ENCODE data around the gene ZBED4.

ZBED4 gene

GRCh38 chr22:49869845-49870712, 16.4 kb downstream of the ZBED4 start:
- FAIRE-seq, result no peak
- no peak for TF ChIP-seq POLR2A (IDR thresholded peaks at IDR 0.05; ENCODE audit: low read depth, low read length)
- DNase-seq (ENCODE audit: insufficient read length, low spot score), result no peak

GRCh38 chr22:49871482-49871881, 17.8 kb downstream of the ZBED4 start:
- FAIRE-seq (no peak), DNase-seq (ENCODE audit: insufficient read length, low spot score) (no peak)
- no peak for TF ChIP-seq POLR2A (IDR thresholded peaks at IDR 0.05; ENCODE audit: low read depth, low read length)

- no peak for DNase-seq (ENCODE audit: insufficient read length, low spot score)
Observed at GRCh38 chr22:49872347-49872746, 18.7 kb downstream of the ZBED4 start.

GRCh38 chr22:49873228-49873940, 19.7 kb downstream of the ZBED4 start:
- no peak for FAIRE-seq
- no peak for DNase-seq (ENCODE audit: insufficient read length, low spot score)

More at GRCh38 chr22:49872347-49872746, 18.7 kb downstream of the ZBED4 start:
- TF ChIP-seq POLR2A (IDR thresholded peaks at IDR 0.05; ENCODE audit: low read depth, low read length), result no peak
- FAIRE-seq, result no peak

GRCh38 chr22:49877642-49878041, 24.0 kb downstream of the ZBED4 start:
- DNase-seq (ENCODE audit: insufficient read length, low spot score) (no peak), FAIRE-seq (no peak)
- no peak for TF ChIP-seq POLR2A (IDR thresholded peaks at IDR 0.05; ENCODE audit: low read depth, low read length)

More at GRCh38 chr22:49873228-49873940, 19.7 kb downstream of the ZBED4 start:
- no peak for TF ChIP-seq POLR2A (IDR thresholded peaks at IDR 0.05; ENCODE audit: low read depth, low read length)

GRCh38 chr22:49878206-49878605, 24.6 kb downstream of the ZBED4 start:
- TF ChIP-seq POLR2A (IDR thresholded peaks at IDR 0.05; ENCODE audit: low read depth, low read length), result no peak
- DNase-seq (ENCODE audit: insufficient read length, low spot score) (no peak), FAIRE-seq (no peak)

- no peak for DNase-seq (ENCODE audit: insufficient read length, low spot score)
- no peak for FAIRE-seq
- no peak for TF ChIP-seq POLR2A (IDR thresholded peaks at IDR 0.05; ENCODE audit: low read depth, low read length)
Observed at GRCh38 chr22:49879871-49880270, 26.2 kb downstream of the ZBED4 start.

GRCh38 chr22:49880281-49880680, 26.6 kb downstream of the ZBED4 start:
- TF ChIP-seq POLR2A (IDR thresholded peaks at IDR 0.05; ENCODE audit: low read depth, low read length), result no peak
- no peak for FAIRE-seq
- no peak for DNase-seq (ENCODE audit: insufficient read length, low spot score)

GRCh38 chr22:49881856-49882255, 28.2 kb downstream of the ZBED4 start:
- no peak for DNase-seq (ENCODE audit: insufficient read length, low spot score)
- TF ChIP-seq POLR2A (IDR thresholded peaks at IDR 0.05; ENCODE audit: low read depth, low read length), result no peak
- no peak for FAIRE-seq

- no peak for DNase-seq (ENCODE audit: insufficient read length, low spot score)
- FAIRE-seq, result no peak
- no peak for TF ChIP-seq POLR2A (IDR thresholded peaks at IDR 0.05; ENCODE audit: low read depth, low read length)
Observed at GRCh38 chr22:49882519-49883293, 29.1 kb downstream of the ZBED4 start.

- no peak for TF ChIP-seq POLR2A (IDR thresholded peaks at IDR 0.05; ENCODE audit: low read depth, low read length)
- FAIRE-seq, result no peak
- no peak for DNase-seq (ENCODE audit: insufficient read length, low spot score)
Observed at GRCh38 chr22:49883294-49883640, 29.6 kb downstream of the ZBED4 start.

- no peak for TF ChIP-seq POLR2A (IDR thresholded peaks at IDR 0.05; ENCODE audit: low read depth, low read length)
- DNase-seq (ENCODE audit: insufficient read length, low spot score), result no peak
- FAIRE-seq, result no peak
Observed at GRCh38 chr22:49884075-49884474, 30.4 kb downstream of the ZBED4 start.

GRCh38 chr22:49884503-49885260, 31.0 kb downstream of the ZBED4 start:
- TF ChIP-seq POLR2A (IDR thresholded peaks at IDR 0.05; ENCODE audit: low read depth, low read length), result no peak
- FAIRE-seq (no peak), DNase-seq (ENCODE audit: insufficient read length, low spot score) (no peak)
